DND-41 (cell line): ENCODE data around the gene PPIL6.

Experiments
- ATAC-seq: fragments of 200-7000 bp; cut with Tn5 transposase; 3 replicates; pipeline ENCODE4 v1.9.1; 2021; ENCODE audit warnings: low read depth; ENCODE audit not compliant: insufficient read depth
- DNase-seq: peaks from one replicate; pipeline ENCODE4 v3.0.0-alpha.2; 2020
- H2AFZ ChIP-seq: 2 replicates; pipeline ENCODE4 v1.6.0; 2012; ENCODE audit warnings: low read depth, low read length
- H3K27ac ChIP-seq: 2 replicates; pipeline ENCODE4 v1.5.1; 2012; ENCODE audit warnings: low read length, inconsistent platforms
- H3K27me3 ChIP-seq: fragments of 200-600 bp; sonication (generic); 2 replicates; pipeline ENCODE4 v1.6.0; 2012; ENCODE audit warnings: low read length, mild to moderate bottlenecking, inconsistent platforms; ENCODE audit not compliant: insufficient read depth, poor library complexity
- H3K36me3 ChIP-seq: 2 replicates; pipeline ENCODE4 v1.5.1; 2012; ENCODE audit warnings: low read length, inconsistent platforms; ENCODE audit not compliant: insufficient read depth
- H3K4me1 ChIP-seq: 2 replicates; pipeline ENCODE4 v1.5.1; 2012; ENCODE audit warnings: mild to moderate bottlenecking, low read length; ENCODE audit not compliant: insufficient read depth
- H3K4me2 ChIP-seq: 2 replicates; pipeline ENCODE4 v1.6.0; 2012; ENCODE audit warnings: mild to moderate bottlenecking, moderate library complexity, low read length, inconsistent platforms; ENCODE audit not compliant: insufficient read depth
- H3K4me3 ChIP-seq, 2 experiments: fragments of 200-600 bp in 1 of 2; shearing (Covaris generic) in 1 of 2; 2 replicates each; pipeline ENCODE4 v1.5.1; 2012 to 2016; ENCODE audit warnings: inconsistent platforms in 2 of 2, low read length in 2 of 2, mild to moderate bottlenecking in 2 of 2, low read depth in 1 of 2, moderate library complexity in 1 of 2
- H3K79me2 ChIP-seq: 2 replicates; pipeline ENCODE4 v1.6.0; 2012; ENCODE audit warnings: low read length, inconsistent platforms; ENCODE audit not compliant: insufficient read depth
- H3K9ac ChIP-seq: 2 replicates; pipeline ENCODE4 v1.6.0; 2012; ENCODE audit warnings: low read depth, mild to moderate bottlenecking, inconsistent platforms, low read length, moderate library complexity
- H3K9me3 ChIP-seq: 2 replicates; pipeline ENCODE4 v1.5.1; 2012; ENCODE audit warnings: low read length, moderate library complexity, mild to moderate bottlenecking, inconsistent platforms; ENCODE audit not compliant: insufficient read depth, severe bottlenecking
- H4K20me1 ChIP-seq: 2 replicates; pipeline ENCODE4 v1.6.0; 2012; ENCODE audit warnings: low read length; ENCODE audit not compliant: insufficient read depth
- EZH2 ChIP-seq: IDR thresholded peaks from 3 replicates; pipeline ENCODE4 v1.6.1; 2012; ENCODE audit warnings: borderline replicate concordance, low read depth, mild to moderate bottlenecking, moderate library complexity, low read length, inconsistent platforms; ENCODE audit not compliant: severe bottlenecking
- TF ChIP-seq, protein P1 (sequence below): IDR thresholded peaks from 2 replicates; pipeline ENCODE4 v1.5.1; 2012; ENCODE audit warnings: borderline replicate concordance, low read length, moderate library complexity, mild to moderate bottlenecking; ENCODE audit not compliant: poor library complexity, severe bottlenecking; ENCODE audit errors: extremely low read depth

PPIL6 gene

DNA sequence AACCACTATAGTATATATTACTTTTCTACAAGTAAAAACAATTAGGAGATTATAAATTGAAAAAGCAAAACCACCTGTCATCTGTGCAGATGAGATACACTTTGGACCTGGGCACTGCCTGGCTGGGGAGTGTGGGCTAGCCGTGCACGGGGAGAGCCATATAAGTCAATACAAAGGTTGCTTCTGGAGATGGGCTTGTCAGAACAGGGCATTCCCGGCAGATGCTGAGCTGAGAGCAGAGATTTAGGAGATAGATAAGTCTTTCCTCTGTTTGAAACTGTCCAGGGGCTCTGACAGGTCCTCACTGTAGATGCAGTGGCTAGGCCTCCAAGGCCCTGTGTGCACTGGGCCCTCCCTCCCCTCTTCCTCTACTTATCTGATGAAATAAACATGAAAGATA is 92.6 kb downstream of the PPIL6 start:
- TF ChIP-seq EZH2: no peak
- TF ChIP-seq, protein P1, sequence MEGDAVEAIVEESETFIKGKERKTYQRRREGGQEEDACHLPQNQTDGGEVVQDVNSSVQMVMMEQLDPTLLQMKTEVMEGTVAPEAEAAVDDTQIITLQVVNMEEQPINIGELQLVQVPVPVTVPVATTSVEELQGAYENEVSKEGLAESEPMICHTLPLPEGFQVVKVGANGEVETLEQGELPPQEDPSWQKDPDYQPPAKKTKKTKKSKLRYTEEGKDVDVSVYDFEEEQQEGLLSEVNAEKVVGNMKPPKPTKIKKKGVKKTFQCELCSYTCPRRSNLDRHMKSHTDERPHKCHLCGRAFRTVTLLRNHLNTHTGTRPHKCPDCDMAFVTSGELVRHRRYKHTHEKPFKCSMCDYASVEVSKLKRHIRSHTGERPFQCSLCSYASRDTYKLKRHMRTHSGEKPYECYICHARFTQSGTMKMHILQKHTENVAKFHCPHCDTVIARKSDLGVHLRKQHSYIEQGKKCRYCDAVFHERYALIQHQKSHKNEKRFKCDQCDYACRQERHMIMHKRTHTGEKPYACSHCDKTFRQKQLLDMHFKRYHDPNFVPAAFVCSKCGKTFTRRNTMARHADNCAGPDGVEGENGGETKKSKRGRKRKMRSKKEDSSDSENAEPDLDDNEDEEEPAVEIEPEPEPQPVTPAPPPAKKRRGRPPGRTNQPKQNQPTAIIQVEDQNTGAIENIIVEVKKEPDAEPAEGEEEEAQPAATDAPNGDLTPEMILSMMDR: no peak
- no peaks in the 10 kb centered on the region for H3K9me3 ChIP-seq
- no peak overlapping the region for H3K27ac ChIP-seq
- H2AFZ ChIP-seq: no peak overlapping the region
- no peak for DNase-seq
- no peaks in the 10 kb centered on the region for H3K36me3 ChIP-seq
- no peak for ATAC-seq
- no peaks in the 10 kb centered on the region for H3K4me1 ChIP-seq
- H3K79me2 ChIP-seq: no peaks in the 10 kb centered on the region
- no peaks in the 10 kb centered on the region for H4K20me1 ChIP-seq
- H3K27me3 ChIP-seq: no peaks in the 10 kb centered on the region
- no peak overlapping the region for H3K4me2 ChIP-seq
- H3K4me3 ChIP-seq: no peak overlapping the region
- no peak overlapping the region for H3K9ac ChIP-seq

DNA sequence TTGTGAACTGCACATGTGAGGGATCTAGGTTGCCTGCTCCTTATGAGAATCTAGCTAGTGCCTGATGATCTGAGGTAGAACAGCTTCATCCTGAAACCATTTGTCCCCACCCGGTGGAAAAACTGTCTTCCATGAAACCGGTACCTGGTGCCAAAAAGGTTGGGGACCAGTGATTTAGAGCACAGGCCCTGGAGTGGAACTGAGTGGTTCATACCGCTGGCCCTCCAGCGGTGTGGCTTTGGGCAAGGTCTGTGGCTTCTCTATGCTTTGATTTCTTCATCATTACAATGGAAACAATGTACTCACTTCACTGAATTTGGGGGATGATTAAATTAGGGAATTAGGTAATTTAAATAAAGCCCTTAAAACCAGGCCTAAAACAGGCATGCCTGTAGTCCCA is 94.4 kb downstream of the PPIL6 start:
- Histone ChIP-seq H2AFZ (no peak overlapping the region), H3K4me1 (no peaks in the 10 kb centered on the region), H3K4me2 (no peak overlapping the region), H3K36me3 (no peaks in the 10 kb centered on the region), H3K4me3 (no peak overlapping the region), H3K9me3 (no peaks in the 10 kb centered on the region), H3K27ac (no peak overlapping the region), H3K27me3 (no peaks in the 10 kb centered on the region), H3K9ac (no peak overlapping the region), H3K79me2 (no peaks in the 10 kb centered on the region), H4K20me1 (no peaks in the 10 kb centered on the region)
- ATAC-seq: no peak
- TF ChIP-seq, protein P1: no peak
- TF ChIP-seq EZH2: no peak
- no peak for DNase-seq

- no peaks in the 10 kb centered on the region for H4K20me1 ChIP-seq
- no peak overlapping the region for H3K4me3 ChIP-seq
- H3K9ac ChIP-seq: no peak overlapping the region
- DNase-seq (no peak), ATAC-seq (no peak)
- no peak overlapping the region for H2AFZ ChIP-seq
- H3K27ac ChIP-seq: no peak overlapping the region
- no peaks in the 10 kb centered on the region for H3K36me3 ChIP-seq
- no peaks in the 10 kb centered on the region for H3K79me2 ChIP-seq
- no peaks in the 10 kb centered on the region for H3K9me3 ChIP-seq
- no peaks in the 10 kb centered on the region for H3K4me1 ChIP-seq
- H3K4me2 ChIP-seq: no peak overlapping the region
- TF ChIP-seq EZH2: no peak
- TF ChIP-seq, protein P1: no peak
- H3K27me3 ChIP-seq: no peaks in the 10 kb centered on the region
Observed at GRCh38 chr6:109344226-109344625, 96.2 kb downstream of the PPIL6 start.

GRCh38 chr6:109343518-109343917 is 96.9 kb downstream of the PPIL6 start:
- H3K4me3 ChIP-seq: no peak overlapping the region
- no peak overlapping the region for H2AFZ ChIP-seq
- no peaks in the 10 kb centered on the region for H3K79me2 ChIP-seq
- no peaks in the 10 kb centered on the region for H3K9me3 ChIP-seq
- H3K4me2 ChIP-seq: no peak overlapping the region
- no peaks in the 10 kb centered on the region for H3K4me1 ChIP-seq
- H4K20me1 ChIP-seq: no peaks in the 10 kb centered on the region
- no peaks in the 10 kb centered on the region for H3K27me3 ChIP-seq
- TF ChIP-seq EZH2: no peak
- TF ChIP-seq, protein P1: no peak
- H3K36me3 ChIP-seq: no peaks in the 10 kb centered on the region
- ATAC-seq (no peak), DNase-seq (no peak)
- H3K27ac ChIP-seq: no peak overlapping the region
- no peak overlapping the region for H3K9ac ChIP-seq
